GM23338 (cell line): ENCODE data around the gene PLEKHB1. TPM values are rescaled to one million over a fixed set of nuclear protein-coding genes. Genes with fewer than 3 reads are reported as not detected.

Experiments used
- ATAC-seq: fragments of 200-7000 bp; cut with Tn5 transposase; 3 replicates; pipeline ENCODE4 v1.9.1; 2020
- DNase-seq: peaks from one replicate; pipeline ENCODE4 v3.0.0-alpha.2; 2015; ENCODE audit warnings: low spot score
- H2AFZ ChIP-seq: fragments of 200-600 bp; sonication (generic); 2 replicates; pipeline ENCODE4 v1.8.0; 2016; ENCODE audit warnings: antibody characterized with exemption, mild to moderate bottlenecking, moderate library complexity
- H3F3A ChIP-seq: fragments of 200-600 bp; sonication (generic); replicated peaks from 2 replicates; pipeline ENCODE4 v1.8.0; 2017; ENCODE audit warnings: antibody characterized with exemption, mixed run types, low read depth
- H3K27ac ChIP-seq: fragments of 200-600 bp; sonication (generic); 2 replicates; pipeline ENCODE4 v1.6.1; 2016; ENCODE audit warnings: low read depth
- H3K27me3 ChIP-seq: fragments of 200-600 bp; sonication (generic); 2 replicates; pipeline ENCODE4 v1.8.0; 2016; ENCODE audit warnings: mild to moderate bottlenecking, mixed run types, moderate library complexity; ENCODE audit not compliant: insufficient read depth
- H3K36me3 ChIP-seq: fragments of 200-600 bp; sonication (generic); 2 replicates; pipeline ENCODE4 v1.8.0; 2016; ENCODE audit warnings: mild to moderate bottlenecking; ENCODE audit not compliant: insufficient read depth
- H3K4me1 ChIP-seq: fragments of 200-600 bp; sonication (generic); 2 replicates; pipeline ENCODE4 v1.8.0; 2016; ENCODE audit warnings: mild to moderate bottlenecking, moderate library complexity; ENCODE audit not compliant: insufficient read depth
- H3K4me2 ChIP-seq: fragments of 200-600 bp; sonication (generic); 2 replicates; pipeline ENCODE4 v1.7.1; 2017; ENCODE audit warnings: mixed run types
- H3K4me3 ChIP-seq: fragments of 200-600 bp; sonication (generic); 2 replicates; pipeline ENCODE4 v1.6.1; 2016; ENCODE audit warnings: mixed run types
- H3K79me2 ChIP-seq: fragments of 200-600 bp; sonication (generic); replicated peaks from 2 replicates; pipeline ENCODE4 v1.8.0; 2017; ENCODE audit warnings: mild to moderate bottlenecking; ENCODE audit not compliant: insufficient read depth
- H3K9me2 ChIP-seq: fragments of 200-600 bp; sonication (generic); 2 replicates; pipeline ENCODE4 v1.8.0; 2017; ENCODE audit not compliant: insufficient read depth
- H4K20me1 ChIP-seq: fragments of 200-600 bp; sonication (generic); replicated peaks from 2 replicates; pipeline ENCODE4 v1.8.0; 2017; ENCODE audit warnings: mild to moderate bottlenecking; ENCODE audit not compliant: insufficient read depth
- H3K27ac Mint-ChIP-seq: 2 replicates; pipeline ENCODE4 v1.8.0; 2020; ENCODE audit warnings: inconsistent platforms, mild to moderate bottlenecking, moderate library complexity, mixed read lengths
- H3K27me3 Mint-ChIP-seq: 3 replicates; pipeline ENCODE4 v1.8.0; 2022; ENCODE audit warnings: low read depth, mild to moderate bottlenecking, moderate library complexity, mixed read lengths, inconsistent platforms; ENCODE audit not compliant: insufficient read depth, poor library complexity
- H3K36me3 Mint-ChIP-seq: 3 replicates; pipeline ENCODE4 v1.8.0; 2021; ENCODE audit warnings: low read depth, mild to moderate bottlenecking, inconsistent platforms, moderate library complexity, mixed read lengths
- H3K4me1 Mint-ChIP-seq: 3 replicates; pipeline ENCODE4 v1.8.0; 2020; ENCODE audit warnings: mild to moderate bottlenecking, inconsistent platforms, mixed read lengths
- H3K4me3 Mint-ChIP-seq: 3 replicates; pipeline ENCODE4 v1.8.0; 2021; ENCODE audit warnings: moderate library complexity, mild to moderate bottlenecking, inconsistent platforms, mixed read lengths
- H3K9me3 Mint-ChIP-seq: 3 replicates; pipeline ENCODE4 v1.8.0; 2020; ENCODE audit warnings: moderate library complexity, mild to moderate bottlenecking, inconsistent platforms, mixed read lengths
- CREB1 ChIP-seq: fragments of 250-450 bp; sonication (Bioruptor Pico); IDR thresholded peaks from 2 replicates; pipeline ENCODE4 v1.5.0; 2020; ENCODE audit warnings: low read depth, mild to moderate bottlenecking, moderate library complexity
- CTCF ChIP-seq, 2 experiments: fragments of 200-600 bp in 1 of 2; sonication (generic) in 1 of 2; conservative IDR thresholded peaks; 2 replicates each; pipeline versions ENCODE4 v1.5.1 to v1.6.1; 2016 to 2017; ENCODE audit warnings: antibody characterized with exemption in 2 of 2, low read depth in 2 of 2, mild to moderate bottlenecking in 2 of 2, moderate library complexity in 1 of 2
- EZH2phosphoT487 ChIP-seq: fragments of 200-600 bp; sonication (generic); IDR thresholded peaks from one replicate; pipeline ENCODE4 v1.8.1; 2018; ENCODE audit warnings: antibody characterized with exemption; ENCODE audit not compliant: unreplicated experiment
- STAT1 ChIP-seq: IDR thresholded peaks from one replicate; pipeline ENCODE4 v1.6.1; 2016; ENCODE audit warnings: antibody characterized with exemption; ENCODE audit not compliant: unreplicated experiment
- ZNF331 ChIP-seq: fragments of 250-450 bp; sonication (Bioruptor Pico); IDR thresholded peaks from 2 replicates; pipeline ENCODE4 v1.5.0; 2020; ENCODE audit warnings: low read depth, mild to moderate bottlenecking, moderate library complexity
- ZNF462 ChIP-seq: fragments of 250-450 bp; sonication (Bioruptor Pico); IDR thresholded peaks from 2 replicates; pipeline ENCODE4 v1.5.0; 2020; ENCODE audit warnings: mild to moderate bottlenecking, moderate library complexity
- polyA plus RNA-seq: library from polyadenylated mRNA; unstranded; fragments of >200 nt; fragmentation: Nextera tagmentation; extraction: Ambion mirVana; gene quantifications from 2 replicates; pipeline ENCODE4 v1.2.1, GENCODE V29; 2016
- total RNA-seq: library from RNA; depleted of rRNA; stranded (reverse); fragments of >200 nt; shearing (Covaris generic); gene quantifications from 2 replicates; pipeline ENCODE4 v1.2.3, GENCODE V29; 2014
- TF ChIP-seq, protein P1 (sequence below): IDR thresholded peaks from one replicate; pipeline ENCODE4 v1.6.1; 2018; ENCODE audit warnings: antibody characterized with exemption; ENCODE audit not compliant: unreplicated experiment
- TF ChIP-seq, protein P2 (sequence below): IDR thresholded peaks from 2 replicates; pipeline ENCODE4 v1.6.1; 2016; ENCODE audit warnings: antibody characterized with exemption

The PLEKHB1 gene
- total and polyA plus RNA-seq, 2 experiments from 2014 or later: 20.1 to 20.8 TPM

DNA sequence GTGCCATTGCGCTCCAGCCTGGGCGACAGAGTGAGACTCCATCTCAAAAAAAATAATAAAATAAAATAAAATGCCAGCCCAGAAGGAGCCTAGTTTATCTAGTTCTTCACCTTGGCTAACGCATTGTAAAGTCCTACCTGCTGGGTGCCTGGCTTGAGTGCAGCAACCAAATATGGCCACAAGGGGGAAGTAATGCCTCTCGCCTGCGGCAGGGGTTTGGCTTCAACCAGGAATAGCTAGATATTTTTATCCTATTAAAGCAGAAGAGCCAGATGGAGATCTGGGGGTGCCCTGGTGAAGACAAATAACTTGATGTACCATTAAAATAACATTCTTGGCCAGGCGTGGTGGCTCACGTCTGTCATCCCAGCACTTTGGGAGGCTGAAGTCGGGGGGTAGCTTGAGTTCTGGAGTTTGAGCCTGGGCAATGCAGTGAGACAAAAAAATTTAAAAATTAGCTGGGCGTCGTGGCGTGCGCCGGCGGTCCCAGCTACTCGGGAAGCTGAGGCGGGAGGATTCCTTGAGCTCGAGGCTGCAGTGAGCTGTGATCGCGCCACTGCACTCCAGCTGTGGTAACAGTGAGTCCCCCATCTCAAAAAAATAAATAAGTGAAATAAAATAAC, 20.6 kb upstream of the PLEKHB1 start:
- H3K4me3 ChIP-seq: no peak overlapping the region
- Mint-ChIP-seq H3K27ac (no peak overlapping the region), H3K9me3 (no peaks in the 10 kb centered on the region; the same call in 2 of the 3 replicates), H3K4me1 (peaks cover 30% of the 10 kb centered on the region), H3K4me3 (no peak overlapping the region), H3K27me3 (peaks cover 52% of the 10 kb centered on the region), H3K36me3 (no peaks in the 10 kb centered on the region)
- peaks cover 25% of the 10 kb centered on the region for H3K4me1 ChIP-seq
- TF ChIP-seq, protein P1, sequence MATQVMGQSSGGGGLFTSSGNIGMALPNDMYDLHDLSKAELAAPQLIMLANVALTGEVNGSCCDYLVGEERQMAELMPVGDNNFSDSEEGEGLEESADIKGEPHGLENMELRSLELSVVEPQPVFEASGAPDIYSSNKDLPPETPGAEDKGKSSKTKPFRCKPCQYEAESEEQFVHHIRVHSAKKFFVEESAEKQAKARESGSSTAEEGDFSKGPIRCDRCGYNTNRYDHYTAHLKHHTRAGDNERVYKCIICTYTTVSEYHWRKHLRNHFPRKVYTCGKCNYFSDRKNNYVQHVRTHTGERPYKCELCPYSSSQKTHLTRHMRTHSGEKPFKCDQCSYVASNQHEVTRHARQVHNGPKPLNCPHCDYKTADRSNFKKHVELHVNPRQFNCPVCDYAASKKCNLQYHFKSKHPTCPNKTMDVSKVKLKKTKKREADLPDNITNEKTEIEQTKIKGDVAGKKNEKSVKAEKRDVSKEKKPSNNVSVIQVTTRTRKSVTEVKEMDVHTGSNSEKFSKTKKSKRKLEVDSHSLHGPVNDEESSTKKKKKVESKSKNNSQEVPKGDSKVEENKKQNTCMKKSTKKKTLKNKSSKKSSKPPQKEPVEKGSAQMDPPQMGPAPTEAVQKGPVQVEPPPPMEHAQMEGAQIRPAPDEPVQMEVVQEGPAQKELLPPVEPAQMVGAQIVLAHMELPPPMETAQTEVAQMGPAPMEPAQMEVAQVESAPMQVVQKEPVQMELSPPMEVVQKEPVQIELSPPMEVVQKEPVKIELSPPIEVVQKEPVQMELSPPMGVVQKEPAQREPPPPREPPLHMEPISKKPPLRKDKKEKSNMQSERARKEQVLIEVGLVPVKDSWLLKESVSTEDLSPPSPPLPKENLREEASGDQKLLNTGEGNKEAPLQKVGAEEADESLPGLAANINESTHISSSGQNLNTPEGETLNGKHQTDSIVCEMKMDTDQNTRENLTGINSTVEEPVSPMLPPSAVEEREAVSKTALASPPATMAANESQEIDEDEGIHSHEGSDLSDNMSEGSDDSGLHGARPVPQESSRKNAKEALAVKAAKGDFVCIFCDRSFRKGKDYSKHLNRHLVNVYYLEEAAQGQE: no peak
- peak; percentile 95 to 96 for TF ChIP-seq CTCF (conservative IDR thresholded peaks at IDR 0.05; ENCODE audit: low read depth in 2 of 2)
- H3K36me3 ChIP-seq: no peaks in the 10 kb centered on the region
- DNase-seq (peak; percentile 89), ATAC-seq (peak; percentile 72)
- H4K20me1 ChIP-seq: 0 out of 2 replicates have a peak, but pooled peaks cover 8% of the 10 kb centered on the region
- no peak overlapping the region for H3K4me2 ChIP-seq
- no peaks in the 10 kb centered on the region for H3K9me2 ChIP-seq
- H3F3A ChIP-seq: peaks cover 6% of the 10 kb centered on the region; the same call in 1 of the 2 replicates
- no peak overlapping the region for H3K27ac ChIP-seq
- H3K27me3 ChIP-seq: peaks cover 75% of the 10 kb centered on the region
- no peaks in the 10 kb centered on the region for H3K79me2 ChIP-seq
- H2AFZ ChIP-seq: no peak overlapping the region

- Histone ChIP-seq H3K79me2 (no peaks in the 10 kb centered on the region), H3K4me3 (0 out of 2 replicates have a peak overlapping the region, but pooled peaks have one; percentile 15), H2AFZ (no peak overlapping the region), H3F3A (peaks cover 6% of the 10 kb centered on the region; the same call in 1 of the 2 replicates), H3K4me2 (peak overlapping the region; percentile 45), H4K20me1 (0 out of 2 replicates have a peak, but pooled peaks cover 8% of the 10 kb centered on the region), H3K9me2 (no peaks in the 10 kb centered on the region), H3K27ac (no peak overlapping the region), H3K27me3 (peaks cover 79% of the 10 kb centered on the region), H3K4me1 (peaks cover 33% of the 10 kb centered on the region), H3K36me3 (no peaks in the 10 kb centered on the region)
- Mint-ChIP-seq H3K27me3 (peaks cover 69% of the 10 kb centered on the region), H3K36me3 (no peaks in the 10 kb centered on the region), H3K9me3 (no peaks in the 10 kb centered on the region; the same call in 2 of the 3 replicates), H3K27ac (no peak overlapping the region), H3K4me3 (no peak overlapping the region; the same call in 2 of the 3 replicates), H3K4me1 (peaks cover 38% of the 10 kb centered on the region)
- no peak for ATAC-seq
- no peak for DNase-seq
- no peak for TF ChIP-seq CREB1 (CRISPR knock-in tag)
- TF ChIP-seq ZNF462 (CRISPR knock-in tag): no peak
- no peak for TF ChIP-seq EZH2phosphoT487
- no peak for TF ChIP-seq STAT1
- TF ChIP-seq ZNF331 (CRISPR knock-in tag): no peak
- TF ChIP-seq, protein P2, sequence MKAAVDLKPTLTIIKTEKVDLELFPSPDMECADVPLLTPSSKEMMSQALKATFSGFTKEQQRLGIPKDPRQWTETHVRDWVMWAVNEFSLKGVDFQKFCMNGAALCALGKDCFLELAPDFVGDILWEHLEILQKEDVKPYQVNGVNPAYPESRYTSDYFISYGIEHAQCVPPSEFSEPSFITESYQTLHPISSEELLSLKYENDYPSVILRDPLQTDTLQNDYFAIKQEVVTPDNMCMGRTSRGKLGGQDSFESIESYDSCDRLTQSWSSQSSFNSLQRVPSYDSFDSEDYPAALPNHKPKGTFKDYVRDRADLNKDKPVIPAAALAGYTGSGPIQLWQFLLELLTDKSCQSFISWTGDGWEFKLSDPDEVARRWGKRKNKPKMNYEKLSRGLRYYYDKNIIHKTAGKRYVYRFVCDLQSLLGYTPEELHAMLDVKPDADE: no peak
These were observed 16.5 kb upstream of the PLEKHB1 start for GRCh38 chr11:73629907-73630306.
